ENCODE results near the gene ADAMTS12. TPM values are rescaled to one million over a fixed set of nuclear protein-coding genes. Genes with fewer than 3 reads are reported as not detected.

Gene ADAMTS12
- total RNA-seq, 1 experiment from 2014 or later, result not detected

DNA sequence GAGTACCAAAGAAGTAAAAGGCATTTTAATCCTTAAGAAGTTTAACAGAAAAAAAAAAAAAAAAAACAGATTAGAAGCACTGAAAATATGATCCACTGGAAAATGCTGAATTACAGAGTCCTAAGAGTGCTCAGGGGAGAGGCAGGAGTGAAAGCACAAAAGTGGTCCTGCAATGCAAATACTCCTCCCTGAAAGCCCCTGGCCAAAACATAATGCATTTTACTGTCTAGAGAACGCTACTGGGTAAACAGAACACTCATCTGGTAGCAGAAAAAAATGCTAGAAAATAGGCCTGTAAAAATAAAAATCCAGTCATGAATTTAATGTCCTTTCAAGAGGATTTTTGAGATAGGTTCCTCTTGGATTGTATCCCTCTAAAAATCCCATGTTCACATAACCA lies 81.9 kb downstream of the ADAMTS12 start:
- Mint-ChIP-seq H3K27ac (ENCODE audit: low read depth, unreplicated experiment) (no peak overlapping the region), H3K9me3 (ENCODE audit: unreplicated experiment) (peaks cover 8% of the 10 kb centered on the region), H3K36me3 (ENCODE audit: insufficient read depth, unreplicated experiment) (no peaks in the 10 kb centered on the region), H3K4me3 (ENCODE audit: unreplicated experiment) (no peak overlapping the region), H3K4me1 (ENCODE audit: insufficient read depth, unreplicated experiment) (no peaks in the 10 kb centered on the region), H3K27me3 (ENCODE audit: insufficient read depth, unreplicated experiment) (no peaks in the 10 kb centered on the region)
- TF ChIP-seq, protein P1, sequence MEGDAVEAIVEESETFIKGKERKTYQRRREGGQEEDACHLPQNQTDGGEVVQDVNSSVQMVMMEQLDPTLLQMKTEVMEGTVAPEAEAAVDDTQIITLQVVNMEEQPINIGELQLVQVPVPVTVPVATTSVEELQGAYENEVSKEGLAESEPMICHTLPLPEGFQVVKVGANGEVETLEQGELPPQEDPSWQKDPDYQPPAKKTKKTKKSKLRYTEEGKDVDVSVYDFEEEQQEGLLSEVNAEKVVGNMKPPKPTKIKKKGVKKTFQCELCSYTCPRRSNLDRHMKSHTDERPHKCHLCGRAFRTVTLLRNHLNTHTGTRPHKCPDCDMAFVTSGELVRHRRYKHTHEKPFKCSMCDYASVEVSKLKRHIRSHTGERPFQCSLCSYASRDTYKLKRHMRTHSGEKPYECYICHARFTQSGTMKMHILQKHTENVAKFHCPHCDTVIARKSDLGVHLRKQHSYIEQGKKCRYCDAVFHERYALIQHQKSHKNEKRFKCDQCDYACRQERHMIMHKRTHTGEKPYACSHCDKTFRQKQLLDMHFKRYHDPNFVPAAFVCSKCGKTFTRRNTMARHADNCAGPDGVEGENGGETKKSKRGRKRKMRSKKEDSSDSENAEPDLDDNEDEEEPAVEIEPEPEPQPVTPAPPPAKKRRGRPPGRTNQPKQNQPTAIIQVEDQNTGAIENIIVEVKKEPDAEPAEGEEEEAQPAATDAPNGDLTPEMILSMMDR (IDR thresholded peaks at IDR 0.05; ENCODE audit: unreplicated experiment), result no peak
- ChIA-PET POLR2A (no interaction called here), CTCF (no interaction called here)
- BruUV-seq (replicated peaks), result no TSS peak
- intact Hi-C loops (cut with micrococcal nuclease), result no loop called here
- no peak for DNase-seq (ENCODE audit: unreplicated experiment)

DNA sequence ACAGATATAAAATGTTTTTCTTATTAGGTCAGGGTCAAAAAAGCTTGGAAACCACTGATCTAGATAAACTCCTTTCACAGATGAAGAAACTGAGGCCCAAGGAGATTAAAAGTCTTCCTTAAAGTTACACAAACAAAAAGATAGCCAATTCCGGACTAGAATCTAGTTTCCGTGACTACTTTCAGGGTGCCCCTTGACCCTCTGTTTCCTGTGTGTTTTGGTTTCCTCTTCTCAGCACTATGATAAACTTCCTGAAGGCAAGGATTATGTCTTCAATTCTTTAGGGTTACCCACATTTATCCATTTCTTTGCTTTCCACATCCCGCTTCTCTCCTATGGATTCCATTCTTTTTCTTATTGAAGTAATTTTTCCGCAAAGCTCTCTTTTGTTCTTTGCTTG lies 83.1 kb downstream of the ADAMTS12 start:
- H3K36me3 Mint-ChIP-seq (ENCODE audit: insufficient read depth, unreplicated experiment), result no peaks in the 10 kb centered on the region

DNA sequence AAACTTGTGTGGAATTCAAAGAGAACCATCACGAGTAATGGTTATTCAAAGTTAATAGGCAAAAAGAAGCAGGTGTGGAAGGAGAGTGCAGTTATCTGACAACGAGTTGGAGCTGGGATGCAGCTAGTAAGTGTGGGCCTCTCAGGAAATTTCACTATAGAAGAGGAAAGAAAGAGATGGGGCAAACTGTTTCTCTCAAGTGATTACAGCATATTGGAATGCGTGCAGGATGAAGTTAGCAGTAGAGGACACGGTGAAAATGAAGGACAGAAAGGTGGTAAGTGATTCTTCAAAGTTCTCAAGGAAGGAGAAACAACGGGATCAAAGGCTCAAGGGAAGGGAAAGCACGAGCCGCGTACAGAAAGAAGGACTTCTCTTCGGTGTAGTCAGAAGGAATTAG lies 84.0 kb downstream of the ADAMTS12 start:
- Mint-ChIP-seq H3K36me3 (ENCODE audit: insufficient read depth, unreplicated experiment) (no peaks in the 10 kb centered on the region), H3K9me3 (ENCODE audit: unreplicated experiment) (peaks cover 8% of the 10 kb centered on the region), H3K4me1 (ENCODE audit: insufficient read depth, unreplicated experiment) (no peaks in the 10 kb centered on the region), H3K4me3 (ENCODE audit: unreplicated experiment) (no peak overlapping the region), H3K27ac (ENCODE audit: low read depth, unreplicated experiment) (no peak overlapping the region), H3K27me3 (ENCODE audit: insufficient read depth, unreplicated experiment) (no peaks in the 10 kb centered on the region)
- POLR2A ChIA-PET, result no interaction called here
- intact Hi-C loops (cut with micrococcal nuclease), result no loop called here
- BruUV-seq (replicated peaks), result no TSS peak
- CTCF ChIA-PET, result no interaction called here
- TF ChIP-seq, protein P1 (IDR thresholded peaks at IDR 0.05; ENCODE audit: unreplicated experiment), result no peak
- DNase-seq (ENCODE audit: unreplicated experiment), result no peak

More for the DNA sequence above, 83.1 kb downstream of the ADAMTS12 start:
- no peaks in the 10 kb centered on the region for H3K4me1 Mint-ChIP-seq (ENCODE audit: insufficient read depth, unreplicated experiment)
- no peak overlapping the region for H3K27ac Mint-ChIP-seq (ENCODE audit: low read depth, unreplicated experiment)
- no peaks in the 10 kb centered on the region for H3K27me3 Mint-ChIP-seq (ENCODE audit: insufficient read depth, unreplicated experiment)
- DNase-seq (ENCODE audit: unreplicated experiment), result no peak
- intact Hi-C loops (cut with micrococcal nuclease), result no loop called here
- H3K9me3 Mint-ChIP-seq (ENCODE audit: unreplicated experiment), result peaks cover 8% of the 10 kb centered on the region
- ChIA-PET POLR2A (no interaction called here), CTCF (no interaction called here)
- H3K4me3 Mint-ChIP-seq (ENCODE audit: unreplicated experiment), result no peak overlapping the region
- no TSS peak for BruUV-seq (replicated peaks)
- TF ChIP-seq, protein P1 (IDR thresholded peaks at IDR 0.05; ENCODE audit: unreplicated experiment), result no peak

DNA sequence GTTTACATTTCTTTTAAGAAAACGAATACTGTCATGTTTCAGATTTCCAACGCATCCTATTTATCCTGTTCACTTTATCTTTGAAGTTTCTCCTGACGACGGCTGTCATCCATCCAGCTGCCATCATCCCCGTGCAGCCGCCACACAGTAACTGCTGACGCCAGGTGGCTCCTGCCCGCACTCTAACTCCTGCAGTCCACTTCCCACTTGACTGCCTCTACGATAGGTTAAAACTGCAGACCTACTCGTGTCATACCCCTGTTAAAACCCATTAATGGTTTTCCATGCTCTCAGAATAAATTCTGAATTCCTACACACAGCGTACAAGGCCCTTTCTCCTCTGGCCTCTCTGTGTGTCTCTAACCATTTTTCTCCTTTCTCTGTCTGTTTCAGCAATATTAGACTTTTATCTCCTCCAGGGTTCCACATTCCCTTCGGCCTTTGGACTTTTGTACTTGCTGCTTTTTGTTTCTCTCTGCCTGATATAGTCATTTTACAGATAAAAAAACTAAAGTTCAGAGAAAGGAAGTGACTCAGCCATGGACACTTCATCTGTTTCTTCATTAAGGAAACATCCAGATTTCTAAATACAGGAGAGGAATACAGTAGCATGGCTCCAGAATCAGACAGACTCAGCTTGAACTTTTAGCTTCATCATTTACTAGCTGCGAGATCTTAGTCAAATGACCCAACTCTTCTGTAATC lies 84.9 kb downstream of the ADAMTS12 start:
- POLR2A ChIA-PET, result no interaction called here
- H3K27ac Mint-ChIP-seq (ENCODE audit: low read depth, unreplicated experiment), result no peak overlapping the region
- no peaks in the 10 kb centered on the region for H3K27me3 Mint-ChIP-seq (ENCODE audit: insufficient read depth, unreplicated experiment)
- no TSS peak for BruUV-seq (replicated peaks)
- no peaks in the 10 kb centered on the region for H3K4me1 Mint-ChIP-seq (ENCODE audit: insufficient read depth, unreplicated experiment)
- intact Hi-C loops (cut with micrococcal nuclease), result no loop called here
- no peaks in the 10 kb centered on the region for H3K36me3 Mint-ChIP-seq (ENCODE audit: insufficient read depth, unreplicated experiment)
- peaks cover 8% of the 10 kb centered on the region for H3K9me3 Mint-ChIP-seq (ENCODE audit: unreplicated experiment)
- TF ChIP-seq, protein P1 (IDR thresholded peaks at IDR 0.05; ENCODE audit: unreplicated experiment), result no peak
- no peak overlapping the region for H3K4me3 Mint-ChIP-seq (ENCODE audit: unreplicated experiment)
- CTCF ChIA-PET, result interaction anchor here (0.9 kb wide), 1 partner anchor 84 kb away, joined by 3 read pairs; no protein-coding TSS in a partner anchor
- peak; percentile 52 for DNase-seq (ENCODE audit: unreplicated experiment)
